GM18951 (cell line): Measurements from ENCODE around the gene MGMT.

Experiments
- POLR2A ChIP-seq: IDR thresholded peaks from 4 replicates; pipeline ENCODE4 v1.6.1; 2011; ENCODE audit warnings: mild to moderate bottlenecking; ENCODE audit not compliant: insufficient read length, insufficient read depth; ENCODE audit errors: extremely low read depth
- in situ Hi-C: fragments of 300-500 bp; cut with MboI; formaldehyde crosslinking; loops from one replicate; pipeline ENCODE4 v1.12.0; 2022; ENCODE audit warnings: low sequenced_read_pairs, mixed read lengths, inconsistent platforms; ENCODE audit not compliant: unreplicated experiment

MGMT gene

DNA sequence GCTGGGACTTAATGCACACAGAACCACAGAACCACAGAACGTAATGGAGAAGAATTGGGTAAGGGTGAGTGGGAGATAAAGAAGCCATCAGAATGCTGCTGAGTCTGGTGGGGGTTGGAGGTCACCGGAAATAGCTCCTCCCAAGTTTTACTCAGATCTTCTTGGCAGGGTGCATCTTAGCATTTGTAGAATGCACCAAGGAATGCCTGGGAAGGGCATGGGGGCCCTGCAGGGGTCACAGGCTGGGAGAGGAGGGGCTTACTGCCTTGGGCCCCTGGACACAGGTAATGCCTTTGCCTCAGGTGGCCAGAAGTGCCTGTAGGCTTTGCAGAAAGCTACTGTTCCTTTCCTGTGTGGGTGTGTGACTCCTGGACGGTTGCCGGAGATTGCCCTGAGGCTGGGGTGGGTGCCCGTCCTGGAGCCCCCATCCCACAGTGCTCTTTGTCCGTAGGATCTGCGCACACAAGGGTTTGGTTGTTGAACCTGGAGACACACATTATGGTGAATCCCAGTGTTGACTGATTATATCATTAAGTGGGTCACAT, 55.1 kb downstream of the MGMT start:
- in situ Hi-C loops: no loop called here
- TF ChIP-seq POLR2A: no peak

GRCh38 chr10:129523031-129523722, 56.1 kb downstream of the MGMT start:
- in situ Hi-C loops: no loop called here

DNA sequence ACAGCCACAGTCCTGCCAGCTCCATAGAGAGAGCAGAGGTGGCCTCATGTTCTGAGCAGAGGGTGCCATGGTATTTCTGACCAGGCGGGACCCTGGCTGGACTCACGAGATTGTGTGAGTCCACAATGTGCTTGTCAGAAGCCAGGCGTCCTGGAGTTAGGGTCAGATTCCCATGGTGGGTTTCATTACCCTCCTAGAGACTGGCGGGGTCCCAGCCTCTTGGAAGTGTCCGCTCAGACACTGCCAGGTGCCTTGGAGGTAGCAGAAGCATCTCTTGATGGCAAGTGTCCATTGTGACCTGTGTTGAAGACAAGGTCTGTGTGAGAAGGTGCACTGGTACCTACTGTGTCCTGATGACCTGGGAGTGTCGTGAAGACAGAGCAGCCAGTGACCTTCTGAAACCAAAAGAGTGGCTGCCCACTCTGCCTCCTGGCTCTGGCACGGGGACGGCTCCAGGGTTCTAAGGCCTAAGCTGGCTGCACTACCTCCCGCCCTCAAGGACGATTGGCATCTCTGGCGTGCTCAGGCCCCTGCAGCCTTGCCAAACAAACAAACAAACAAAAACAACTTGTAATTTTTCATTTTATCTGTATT, 56.8 kb downstream of the MGMT start:
- no peak for TF ChIP-seq POLR2A
- in situ Hi-C loops: no loop called here

More at GRCh38 chr10:129523031-129523722, 56.1 kb downstream of the MGMT start:
- no peak for TF ChIP-seq POLR2A

DNA sequence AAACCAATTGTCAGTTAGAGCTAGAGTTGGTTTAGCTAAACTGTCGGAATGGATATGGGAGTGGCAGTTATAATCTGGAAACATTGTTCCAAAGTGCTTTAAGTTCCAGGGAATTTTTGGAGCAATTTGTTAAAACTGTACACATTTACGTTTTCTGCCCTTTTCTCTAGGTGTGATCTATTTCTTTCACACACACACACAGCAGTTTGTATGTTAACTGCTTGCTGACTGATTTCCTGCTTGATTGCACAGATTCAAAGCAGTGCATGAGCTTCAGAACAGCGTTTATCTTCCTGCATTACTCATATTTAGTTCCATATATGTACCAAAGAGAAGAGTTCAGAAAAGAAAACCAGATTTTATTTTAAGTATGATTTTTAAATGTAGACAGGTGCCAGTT, 57.9 kb downstream of the MGMT start:
- no peak for TF ChIP-seq POLR2A
- in situ Hi-C loops: no loop called here

GRCh38 chr10:129525401-129525801, 58.4 kb downstream of the MGMT start:
- no peak for TF ChIP-seq POLR2A
- in situ Hi-C loops: no loop called here

GRCh38 chr10:129526943-129527342, 59.9 kb downstream of the MGMT start:
- in situ Hi-C loops: no loop called here
- TF ChIP-seq POLR2A: no peak

DNA sequence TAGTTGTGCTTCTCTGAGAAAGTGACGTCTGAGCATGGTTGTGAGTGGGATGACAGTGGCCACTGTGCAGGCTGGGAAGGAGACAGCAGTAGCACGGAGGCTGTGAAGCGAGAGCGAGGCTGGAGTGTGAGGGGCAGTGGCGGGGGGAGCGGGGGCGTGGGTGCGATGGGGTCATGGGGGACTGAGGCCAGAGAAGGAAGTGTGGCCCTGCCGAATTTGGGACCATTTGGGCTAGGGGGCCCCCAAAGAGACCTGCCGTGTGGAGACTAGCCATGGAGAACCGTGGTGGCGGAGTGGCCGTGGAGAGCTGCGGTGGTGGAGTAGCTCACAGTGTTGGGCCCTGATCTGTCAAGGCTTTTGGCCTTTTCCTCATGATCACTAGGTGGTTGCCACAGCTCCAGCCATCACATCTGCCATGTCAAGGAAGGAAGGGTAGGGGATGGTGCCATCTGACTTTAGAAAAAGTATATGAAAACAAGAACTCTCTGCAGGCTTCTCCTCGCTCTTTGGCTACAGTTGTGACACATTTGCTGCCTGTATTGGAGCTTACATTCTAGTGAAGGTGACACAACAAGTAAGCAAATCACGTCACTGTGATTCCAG, 61.4 kb downstream of the MGMT start:
- in situ Hi-C loops: no loop called here
- no peak for TF ChIP-seq POLR2A

GRCh38 chr10:129530581-129530980, 63.5 kb downstream of the MGMT start:
- in situ Hi-C loops: no loop called here
- no peak for TF ChIP-seq POLR2A

GRCh38 chr10:129531195-129531968, 64.3 kb downstream of the MGMT start:
- in situ Hi-C loops: no loop called here
- no peak for TF ChIP-seq POLR2A

DNA sequence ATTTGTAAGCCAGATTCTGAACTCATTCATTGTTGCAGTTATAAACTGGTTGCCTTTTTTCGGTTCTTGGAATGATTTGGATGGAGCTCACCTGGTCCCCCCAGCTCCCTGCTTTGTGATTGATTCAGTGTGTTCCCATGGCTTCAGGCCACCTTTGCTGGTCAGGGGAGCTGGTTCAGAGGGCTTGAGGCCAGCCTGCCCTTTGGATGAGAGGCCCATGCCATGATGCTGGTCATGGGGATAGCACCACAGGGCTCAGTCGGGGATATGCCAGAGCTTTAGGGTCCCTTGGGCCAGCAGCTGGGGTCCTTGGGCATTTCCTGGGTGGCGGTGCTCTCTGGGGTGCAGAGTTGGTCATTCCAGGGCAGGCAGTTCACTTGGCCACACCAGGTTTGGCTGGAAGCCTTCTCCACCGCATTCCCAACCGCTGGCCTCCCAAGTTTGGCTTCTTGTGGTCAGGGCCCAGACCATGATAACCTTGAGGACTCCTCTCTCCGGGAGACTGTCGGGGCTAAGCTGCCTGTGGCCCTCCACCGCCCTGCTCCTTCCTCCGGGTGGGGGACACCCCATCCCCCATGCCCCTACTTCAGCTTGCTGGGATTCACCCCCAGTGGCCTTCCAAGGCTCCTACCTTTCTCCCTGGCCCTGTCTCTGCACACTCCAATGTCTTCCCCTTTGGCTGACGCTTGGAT, 65.1 kb downstream of the MGMT start:
- in situ Hi-C loops: no loop called here

DNA sequence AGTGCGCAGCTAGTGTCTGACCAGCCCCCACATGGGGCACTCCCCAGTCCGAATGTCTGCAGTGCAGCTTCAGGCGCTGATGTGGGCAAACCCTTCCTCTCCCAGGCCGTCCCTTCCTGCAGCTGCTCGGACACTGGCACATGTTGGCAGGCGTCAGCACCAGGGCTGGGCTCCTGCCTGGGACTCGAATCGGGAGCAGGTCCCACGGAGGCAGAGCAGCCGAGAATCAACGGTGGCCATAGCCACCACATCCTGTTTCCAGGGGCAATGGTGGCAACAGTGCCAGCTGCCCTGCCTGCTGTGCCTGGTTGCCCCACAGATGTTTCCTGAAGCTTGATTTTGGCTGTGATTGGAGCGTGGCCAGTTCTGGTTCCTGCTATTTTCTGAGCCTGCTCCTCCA, 65.8 kb downstream of the MGMT start:
- in situ Hi-C loops: no loop called here
- TF ChIP-seq POLR2A: no peak

More for the DNA sequence above, 65.1 kb downstream of the MGMT start:
- no peak for TF ChIP-seq POLR2A

GRCh38 chr10:129533281-129533680, 66.2 kb downstream of the MGMT start:
- in situ Hi-C loops: no loop called here
- TF ChIP-seq POLR2A: no peak
